Upper lobe of left lung (tissue), 4 donors: ENCODE measurements around the gene UTS2.

Experiments used
- EP300 ChIP-seq, 4 donors: sonication (generic); formaldehyde crosslinking; IDR thresholded peaks; one replicate each; pipeline ENCODE4 v1.5.1; 2017; ENCODE audit warnings: antibody characterized with exemption in 4 of 4, control low read depth in 2 of 4
- POLR2A ChIP-seq, 4 donors: fragments of 450-650 bp; IDR thresholded peaks; one replicate each; pipeline ENCODE4 v1.5.1; 2016 to 2017; ENCODE audit warnings: antibody characterized with exemption in 4 of 4, mild to moderate bottlenecking in 2 of 4
- POLR2AphosphoS5 ChIP-seq, 2 donors: sonication (generic); formaldehyde crosslinking; IDR thresholded peaks; one replicate each; pipeline ENCODE4 v1.5.1; 2017; ENCODE audit warnings: antibody characterized with exemption in 2 of 2
- TF ChIP-seq, protein P1 (sequence below), 6 experiments: fragments of 450-650 bp in 4 of 6; fragments of 200-600 bp in 2 of 6; sonication (generic) in 2 of 6; IDR thresholded peaks; one replicate each; pipeline ENCODE4 v1.5.1; 2016 to 2019; ENCODE audit warnings: antibody characterized with exemption in 6 of 6

DNA sequence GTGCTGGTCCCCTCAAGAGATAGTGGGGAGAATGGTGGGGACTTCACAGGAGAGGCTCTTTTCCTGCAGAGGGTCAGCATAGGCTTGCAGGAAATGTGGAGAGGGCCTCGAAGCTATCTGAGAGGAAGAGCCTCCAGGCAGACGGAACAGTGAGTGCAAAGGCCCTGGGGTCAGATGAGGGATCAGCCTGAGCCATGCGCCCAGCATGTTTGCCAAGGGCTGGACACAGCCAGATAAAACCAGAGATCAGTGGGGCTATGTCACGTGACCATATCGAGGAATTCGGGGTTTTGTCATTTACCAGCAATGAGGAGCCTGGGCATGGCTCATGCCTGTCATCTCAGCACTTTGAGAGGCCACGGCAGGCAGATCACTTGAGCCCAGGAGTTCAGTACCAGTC, 6.5 kb upstream of the UTS2 start:
- TF ChIP-seq, protein P1, sequence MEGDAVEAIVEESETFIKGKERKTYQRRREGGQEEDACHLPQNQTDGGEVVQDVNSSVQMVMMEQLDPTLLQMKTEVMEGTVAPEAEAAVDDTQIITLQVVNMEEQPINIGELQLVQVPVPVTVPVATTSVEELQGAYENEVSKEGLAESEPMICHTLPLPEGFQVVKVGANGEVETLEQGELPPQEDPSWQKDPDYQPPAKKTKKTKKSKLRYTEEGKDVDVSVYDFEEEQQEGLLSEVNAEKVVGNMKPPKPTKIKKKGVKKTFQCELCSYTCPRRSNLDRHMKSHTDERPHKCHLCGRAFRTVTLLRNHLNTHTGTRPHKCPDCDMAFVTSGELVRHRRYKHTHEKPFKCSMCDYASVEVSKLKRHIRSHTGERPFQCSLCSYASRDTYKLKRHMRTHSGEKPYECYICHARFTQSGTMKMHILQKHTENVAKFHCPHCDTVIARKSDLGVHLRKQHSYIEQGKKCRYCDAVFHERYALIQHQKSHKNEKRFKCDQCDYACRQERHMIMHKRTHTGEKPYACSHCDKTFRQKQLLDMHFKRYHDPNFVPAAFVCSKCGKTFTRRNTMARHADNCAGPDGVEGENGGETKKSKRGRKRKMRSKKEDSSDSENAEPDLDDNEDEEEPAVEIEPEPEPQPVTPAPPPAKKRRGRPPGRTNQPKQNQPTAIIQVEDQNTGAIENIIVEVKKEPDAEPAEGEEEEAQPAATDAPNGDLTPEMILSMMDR (IDR thresholded peaks at IDR 0.05): no peak
- TF ChIP-seq EP300 (IDR thresholded peaks at IDR 0.05): no peak
- no peak for TF ChIP-seq POLR2A (IDR thresholded peaks at IDR 0.05)
- TF ChIP-seq POLR2AphosphoS5 (IDR thresholded peaks at IDR 0.05): no peak
